ENCODE results near the gene FBXO24.
"Not testable (repeated sequence)": the region's sequence is repeated elsewhere in the genome, so short reads cannot be mapped to it uniquely, and the experiment has no call there.

FBXO24 gene

GRCh38 chr7:100559127-100559526, 27.0 kb upstream of the FBXO24 start:
- no peak for DNase-seq

GRCh38 chr7:100561491-100562194, 24.5 kb upstream of the FBXO24 start:
- DNase-seq: no peak

GRCh38 chr7:100562195-100563099, 23.7 kb upstream of the FBXO24 start:
- DNase-seq: peak in 1 of 14 donors; percentile 21

GRCh38 chr7:100563100-100563564, 23.0 kb upstream of the FBXO24 start:
- DNase-seq: no peak

- peak in 11 of 14 donors; percentile 20 to 74 (median 40) for DNase-seq
These were observed 22.2 kb upstream of the FBXO24 start for GRCh38 chr7:100563809-100564400.

GRCh38 chr7:100564405-100564804, 21.7 kb upstream of the FBXO24 start:
- DNase-seq: not testable (repeated sequence)

- DNase-seq: no peak
These were observed 21.0 kb upstream of the FBXO24 start for GRCh38 chr7:100565133-100565571.

GRCh38 chr7:100566018-100566531, 20.1 kb upstream of the FBXO24 start:
- DNase-seq: no peak

GRCh38 chr7:100567031-100567730, 18.9 kb upstream of the FBXO24 start:
- DNase-seq: peak in 2 of 14 donors; percentile 16 to 49

GRCh38 chr7:100567751-100568175, 18.4 kb upstream of the FBXO24 start:
- no peak for DNase-seq

- peak in 1 of 14 donors; percentile 26 for DNase-seq
These were observed 17.8 kb upstream of the FBXO24 start for GRCh38 chr7:100568176-100568895.

GRCh38 chr7:100568896-100569844, 17.0 kb upstream of the FBXO24 start:
- peak in 9 of 14 donors; percentile 19 to 83 (median 75) for DNase-seq

- DNase-seq: no peak
These were observed 14.9 kb upstream of the FBXO24 start for GRCh38 chr7:100570954-100571828.

GRCh38 chr7:100571829-100572116, 14.4 kb upstream of the FBXO24 start:
- no peak for DNase-seq

GRCh38 chr7:100572281-100572948, 13.7 kb upstream of the FBXO24 start:
- DNase-seq: no peak

- no peak for DNase-seq
These were observed 13.0 kb upstream of the FBXO24 start for GRCh38 chr7:100572949-100573675.

- no peak for DNase-seq
These were observed 12.3 kb upstream of the FBXO24 start, which contains the start of gene SAP25 for GRCh38 chr7:100573691-100574361. Gene SAP25 (minus strand): TSS chr7:100573900. CDS start chr7:100573742, 158 bp downstream.

All from C1 segment of cervical spinal cord (tissue), 14 donors.